Pulmonary artery endothelial cell (primary cell): ENCODE data around the gene PAQR8. TPM values are rescaled to one million over a fixed set of nuclear protein-coding genes. Genes with fewer than 3 reads are reported as not detected.
"Not testable (repeated sequence)": the region's sequence is repeated elsewhere in the genome, so short reads cannot be mapped to it uniquely, and the experiment has no call there.

Source experiments
- DNase-seq: peaks from one replicate; pipeline ENCODE4 v3.0.0-alpha.2; 2011; ENCODE audit warnings: low read depth, low spot score
- total RNA-seq: library from RNA; depleted of rRNA; stranded (reverse); fragments of >200 nt; gene quantifications from 2 replicates; pipeline ENCODE4 v1.2.3, GENCODE V29; 2014

PAQR8 gene
- total RNA-seq, 1 donor from 2014 or later = 7.5 TPM

- no peak for DNase-seq
Observed at GRCh38 chr6:52405243-52405642, 43.3 kb downstream of the PAQR8 start.

GRCh38 chr6:52407467-52407866 is 45.5 kb downstream of the PAQR8 start:
- DNase-seq = no peak

DNA sequence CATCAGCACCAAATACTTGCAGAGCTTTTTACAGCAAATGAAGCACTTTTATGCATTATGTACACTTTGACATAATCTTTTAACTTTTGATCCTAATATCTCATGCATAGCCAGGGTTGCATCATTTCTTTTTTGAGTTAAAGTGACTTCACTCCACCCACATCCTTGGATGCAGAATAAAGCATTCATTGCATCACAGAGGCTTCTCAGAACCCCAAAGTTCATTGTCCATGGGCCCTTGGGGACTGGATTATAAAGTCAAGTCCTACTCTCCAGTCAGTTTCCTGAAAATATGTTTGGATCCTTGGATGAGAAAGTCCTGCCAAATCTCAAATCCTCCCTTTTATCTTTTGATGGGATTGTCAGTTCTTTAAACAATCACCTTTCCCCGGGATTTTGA is 47.5 kb downstream of the PAQR8 start:
- DNase-seq = no peak

GRCh38 chr6:52410979-52411378 is 49.0 kb downstream of the PAQR8 start:
- DNase-seq = no peak

GRCh38 chr6:52411911-52412310 is 50.0 kb downstream of the PAQR8 start:
- DNase-seq = no peak

DNA sequence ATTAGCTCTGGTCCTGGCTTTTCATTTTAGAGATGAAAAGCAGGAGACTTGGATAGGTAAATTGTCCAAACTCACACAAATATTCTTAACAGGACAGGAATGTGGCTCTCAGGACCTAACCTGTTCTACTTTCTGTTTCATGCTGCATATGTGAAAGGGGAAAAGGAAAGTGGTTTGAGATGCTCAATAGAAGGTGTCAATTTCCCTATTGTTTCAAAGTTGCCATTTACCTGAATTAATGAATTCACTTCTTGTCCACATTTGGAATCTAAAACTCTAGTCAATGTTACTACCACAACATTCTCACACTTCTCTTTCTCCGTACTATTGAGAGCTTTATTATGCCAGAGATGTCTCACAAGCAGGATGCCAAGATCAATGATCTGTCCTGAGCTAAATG is 53.4 kb downstream of the PAQR8 start:
- DNase-seq = no peak

DNA sequence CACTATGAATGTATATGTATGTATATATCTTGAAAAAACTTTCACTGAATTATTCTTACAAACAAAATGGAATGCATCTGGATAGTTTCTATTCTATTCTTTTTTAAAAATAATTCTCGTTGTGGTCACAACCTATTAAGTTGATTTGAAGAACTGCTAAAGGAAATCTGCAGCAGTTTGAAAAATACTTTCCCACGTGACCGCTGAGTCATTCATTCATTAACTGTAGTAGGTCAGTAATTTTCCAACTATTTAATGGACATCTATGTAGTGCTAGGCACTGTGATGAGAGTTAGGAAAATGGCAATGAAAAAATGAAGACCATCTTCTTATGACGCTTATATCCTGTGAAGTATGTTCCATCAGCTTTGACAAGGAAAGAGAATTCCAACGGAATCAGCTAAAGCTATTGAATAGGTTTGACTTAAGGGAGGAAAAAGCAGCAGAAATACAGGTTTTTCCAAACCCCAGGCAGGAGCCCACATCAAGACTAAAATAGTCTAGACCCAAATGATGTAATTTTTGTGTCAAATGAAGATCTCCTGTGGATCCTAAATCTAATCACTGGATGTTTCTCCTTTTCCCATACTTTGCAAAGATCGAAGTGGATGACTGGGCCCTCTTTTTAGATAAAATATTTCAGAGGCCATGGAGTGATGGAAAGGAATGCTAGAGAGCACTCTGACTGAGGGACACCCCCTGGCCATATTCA is 54.1 kb downstream of the PAQR8 start:
- DNase-seq = no peak

GRCh38 chr6:52416629-52417151 is 54.7 kb downstream of the PAQR8 start:
- DNase-seq = no peak

DNA sequence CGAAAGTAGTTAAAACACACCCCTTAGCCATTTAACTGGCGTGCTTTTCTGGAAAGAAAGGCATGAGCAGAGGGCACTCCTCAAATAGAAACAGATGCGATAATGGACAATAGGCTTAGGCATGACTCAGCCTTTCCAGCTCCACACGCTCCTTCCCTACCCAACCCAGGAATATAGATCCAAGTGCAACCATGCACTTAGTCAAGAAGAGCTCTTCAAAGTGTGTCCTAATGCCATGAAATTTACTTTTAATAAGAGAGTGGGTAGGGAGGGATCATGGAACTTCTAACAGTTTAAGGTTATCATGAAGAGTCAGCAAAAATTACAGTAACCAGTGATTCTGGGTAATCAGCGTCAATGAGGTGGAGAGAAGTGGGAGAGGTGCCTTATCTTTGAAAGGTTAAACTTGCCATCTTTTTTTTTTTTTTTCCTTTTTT is 55.7 kb downstream of the PAQR8 start:
- peak; percentile 84 for DNase-seq

GRCh38 chr6:52418606-52419005 is 56.7 kb downstream of the PAQR8 start:
- no peak for DNase-seq

DNA sequence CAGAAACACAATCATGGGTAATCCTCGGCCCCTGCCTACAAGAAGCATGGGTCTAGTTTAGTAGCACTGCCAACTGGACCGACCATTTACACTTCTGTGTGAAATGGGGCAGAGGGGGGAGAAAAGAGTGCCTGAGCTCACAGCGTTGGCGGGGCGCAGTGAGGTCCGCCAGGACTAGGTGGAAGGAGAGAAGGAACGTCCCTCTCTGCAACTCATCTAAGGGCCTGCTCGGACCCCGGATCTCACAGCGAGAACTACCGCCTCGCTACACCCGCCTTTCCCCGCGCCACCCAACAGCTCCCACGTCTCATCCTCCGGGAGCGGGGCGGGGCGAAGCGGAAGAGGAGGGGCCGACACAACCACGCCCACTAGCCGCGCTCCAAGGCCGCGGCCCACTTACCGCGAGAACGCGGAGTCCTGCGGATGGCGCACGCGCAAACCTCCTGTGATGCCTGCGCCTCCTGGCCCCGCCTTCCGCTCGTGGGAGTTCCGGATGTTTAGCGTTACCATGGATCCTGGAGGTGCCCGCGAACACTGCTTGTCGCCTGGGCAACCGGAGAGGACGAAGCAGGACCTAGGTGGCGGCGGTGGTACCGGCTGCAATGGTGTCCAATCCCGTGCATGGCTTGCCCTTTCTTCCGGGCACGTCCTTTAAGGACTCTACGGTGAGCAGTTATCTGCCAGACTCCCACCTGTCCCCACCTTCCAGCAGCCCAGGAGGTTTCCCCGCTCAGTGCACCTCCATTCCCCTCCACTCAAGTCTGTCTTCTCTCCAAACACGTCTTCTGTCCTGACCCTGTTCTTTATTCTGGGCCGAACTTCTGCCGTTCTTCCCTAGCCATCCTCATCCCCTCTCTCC is 58.1 kb downstream of the PAQR8 start, which contains the start of gene EFHC1:
Gene EFHC1, plus strand, starts transcription at position 534 of the 859 bp plus-strand sequence. Its CDS starts 69 bp downstream, at position 603.
- peak; percentile 93 for DNase-seq

DNA sequence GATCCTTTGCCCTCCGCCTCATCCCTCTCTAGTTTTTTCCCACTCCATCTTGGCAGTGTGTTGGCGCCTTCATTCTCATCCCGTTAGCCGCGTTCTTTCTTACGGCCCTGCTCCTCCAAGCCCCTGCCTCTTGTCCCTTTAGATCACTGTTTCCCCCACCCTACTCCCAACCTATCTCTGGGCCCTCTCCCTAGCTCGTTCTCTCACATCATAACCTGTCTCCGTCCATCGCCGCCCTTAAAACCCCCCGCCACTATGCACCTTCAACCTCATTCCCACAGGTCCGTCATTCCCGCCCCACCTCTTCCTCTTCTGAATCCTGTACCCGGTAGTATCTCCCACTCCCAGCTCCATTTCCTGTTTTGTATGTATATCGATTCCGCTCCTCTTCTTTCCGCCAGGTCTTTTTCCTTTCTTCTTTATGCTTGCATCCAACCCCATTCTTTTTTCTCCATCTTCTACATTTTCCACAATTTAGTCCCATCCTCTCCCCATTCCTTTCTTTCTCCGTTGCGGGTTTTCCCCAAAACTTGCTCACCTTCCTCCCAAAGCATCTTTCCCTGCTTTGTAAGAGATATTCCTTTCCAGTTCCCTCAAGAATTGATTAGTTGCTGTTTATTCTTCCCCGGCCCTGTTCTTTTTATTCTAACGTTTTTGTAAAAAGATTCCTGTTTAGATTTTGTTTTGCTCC is 58.9 kb downstream of the PAQR8 start:
- DNase-seq = no peak

DNA sequence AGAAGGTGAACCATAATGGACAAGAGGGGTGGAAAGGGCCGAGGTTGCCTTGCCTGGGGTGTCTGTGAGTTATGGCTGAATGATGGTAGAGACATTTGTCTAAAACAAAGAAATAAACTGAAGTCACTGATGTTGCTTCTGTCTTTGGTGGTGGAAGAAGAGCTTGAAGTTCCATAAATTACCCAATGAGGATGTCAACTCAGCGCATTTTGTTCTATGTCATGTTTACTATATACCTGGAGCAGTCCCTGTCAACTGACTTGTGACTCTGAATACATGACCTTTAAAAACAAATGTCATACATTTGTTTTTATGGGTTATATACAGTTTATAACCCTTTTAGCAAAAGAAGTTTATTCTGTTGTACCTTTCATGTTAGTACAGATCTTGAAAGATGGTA is 60.2 kb downstream of the PAQR8 start:
- DNase-seq = no peak

- no peak for DNase-seq
Observed at GRCh38 chr6:52423448-52423847, 61.5 kb downstream of the PAQR8 start.

DNA sequence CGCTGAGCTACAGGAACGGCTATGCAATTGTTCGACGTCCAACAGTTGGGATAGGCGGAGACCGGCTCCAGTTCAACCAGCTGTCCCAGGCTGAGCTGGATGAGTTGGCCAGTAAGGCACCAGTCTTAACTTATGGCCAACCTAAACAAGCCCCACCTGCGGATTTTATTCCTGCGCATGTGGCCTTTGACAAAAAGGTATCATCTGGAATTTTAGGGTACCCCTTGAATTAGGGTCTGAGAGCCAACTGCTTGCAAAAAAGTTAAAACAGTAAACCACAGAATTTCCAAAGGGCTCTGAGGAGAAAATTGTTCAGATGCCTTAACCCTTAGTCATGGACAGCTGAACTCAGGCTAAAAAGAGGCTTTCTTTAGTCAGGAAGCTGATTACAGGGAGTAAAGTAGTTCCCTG is 62.0 kb downstream of the PAQR8 start:
- DNase-seq = peak; percentile 65

DNA sequence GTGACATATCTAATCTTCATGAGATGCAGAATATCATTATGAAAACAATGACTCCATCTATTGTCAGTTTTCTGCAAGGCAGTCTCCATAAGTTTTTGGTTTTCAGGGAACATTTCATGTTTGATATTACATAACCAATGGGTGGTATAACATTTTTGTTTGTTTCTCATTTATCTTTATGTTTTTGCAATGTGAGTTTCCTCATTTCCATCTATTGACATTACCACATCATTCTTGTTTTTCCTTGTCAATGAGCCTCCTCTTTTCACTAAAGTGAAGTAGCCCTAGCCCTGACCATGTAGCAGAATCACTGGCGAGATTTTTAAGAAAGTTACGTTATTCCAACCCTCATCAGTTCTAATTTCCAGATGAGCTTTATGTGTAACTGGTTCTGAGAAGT is 62.6 kb downstream of the PAQR8 start:
- no peak for DNase-seq

DNA sequence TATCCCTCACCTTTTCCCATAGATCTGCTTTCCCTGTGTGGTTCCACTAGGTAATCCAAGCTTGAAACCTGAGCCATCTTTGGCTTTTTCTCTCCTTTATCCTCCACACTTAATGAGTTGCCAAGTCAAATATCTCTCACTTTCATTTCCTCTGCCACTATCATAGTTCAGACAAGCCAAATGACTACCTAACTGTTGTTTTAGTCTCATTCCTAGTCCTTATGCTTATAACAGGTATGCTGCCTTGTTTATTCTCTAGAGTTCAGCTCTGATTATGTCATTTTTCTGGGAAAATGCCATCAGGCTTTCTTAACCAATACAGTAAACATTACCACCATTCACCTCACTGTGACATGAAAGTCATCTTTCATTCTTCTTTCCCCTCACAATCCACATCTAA is 64.7 kb downstream of the PAQR8 start:
- no peak for DNase-seq

- DNase-seq = not testable (repeated sequence)
Observed at GRCh38 chr6:52433294-52433693, 71.3 kb downstream of the PAQR8 start.

GRCh38 chr6:52435345-52435744 is 73.4 kb downstream of the PAQR8 start:
- DNase-seq = no peak

- DNase-seq = no peak
Observed at GRCh38 chr6:52438926-52439325, 77.0 kb downstream of the PAQR8 start.

- peak; percentile 7 for DNase-seq
Observed at GRCh38 chr6:52454556-52454955, 92.6 kb downstream of the PAQR8 start.

GRCh38 chr6:52457096-52457495 is 95.1 kb downstream of the PAQR8 start:
- no peak for DNase-seq
